K562 (cell line): Measurements from ENCODE around the gene WNT3. TPM values are rescaled to one million over a fixed set of nuclear protein-coding genes. Genes with fewer than 3 reads are reported as not detected.

Experiments used
- BCOR ChIP-seq: fragments of 450-650 bp; IDR thresholded peaks from 2 replicates; pipeline ENCODE4 v1.6.1; 2016
- CC2D1A ChIP-seq: fragments of 450-650 bp; IDR thresholded peaks from 2 replicates; pipeline ENCODE4 v1.6.1; 2017; ENCODE audit warnings: mild to moderate bottlenecking
- JUN ChIP-seq, 2 experiments: sonication (generic) in 1 of 2; formaldehyde crosslinking in 1 of 2; IDR thresholded peaks; 2 replicates each; pipeline versions ENCODE4 v1.6.1 to v1.8.0; 2012 to 2022; ENCODE audit warnings: borderline replicate concordance in 2 of 2, mild to moderate bottlenecking in 2 of 2, improper control_type of control experiment in 1 of 2, low read depth in 1 of 2, low read length in 1 of 2, missing genetic modification reagents in 1 of 2
- JUNB ChIP-seq: fragments of 450-650 bp; formaldehyde crosslinking; conservative IDR thresholded peaks from 2 replicates; pipeline ENCODE4 v1.4.0; 2020; ENCODE audit warnings: mild to moderate bottlenecking
- MAFG ChIP-seq: fragments of 450-650 bp; conservative IDR thresholded peaks from 2 replicates; pipeline ENCODE4 v1.6.1; 2016; ENCODE audit warnings: missing genetic modification characterization, missing compliant biosample characterization
- MCM3 ChIP-seq: fragments of 450-650 bp; IDR thresholded peaks from 2 replicates; pipeline ENCODE4 v1.6.1; 2016
- NFE2L1 ChIP-seq: fragments of 450-650 bp; IDR thresholded peaks from 2 replicates; pipeline ENCODE4 v1.6.1; 2016; ENCODE audit warnings: missing genetic modification characterization, low read depth, mild to moderate bottlenecking, missing compliant biosample characterization, moderate library complexity, borderline replicate concordance
- YY1 ChIP-seq, 3 experiments: IDR thresholded peaks; 2 replicates each; pipeline ENCODE4 v1.6.1; 2011; ENCODE audit warnings: low read length in 2 of 3, mild to moderate bottlenecking in 2 of 3, moderate library complexity in 2 of 3, borderline replicate concordance in 1 of 3, control low read depth in 1 of 3, low read depth in 1 of 3; ENCODE audit not compliant: insufficient read depth in 3 of 3, insufficient replicate concordance in 2 of 3, control insufficient read depth in 1 of 3, insufficient read length in 1 of 3; ENCODE audit errors: extremely low read depth in 1 of 3
- ZNF583 ChIP-seq: fragments of 250-450 bp; sonication (Bioruptor Pico); IDR thresholded peaks from 2 replicates; pipeline ENCODE4 v1.4.0; 2020
- ZNF644 ChIP-seq: fragments of 200-800 bp; sonication (Bioruptor generic); IDR thresholded peaks from 2 replicates; pipeline ENCODE4 v1.6.1; 2016; ENCODE audit warnings: low read depth, missing genetic modification characterization, missing compliant biosample characterization
- ZNF695 ChIP-seq: fragments of 450-650 bp; formaldehyde crosslinking; IDR thresholded peaks from 2 replicates; pipeline ENCODE4 v1.4.0; 2020; ENCODE audit warnings: mild to moderate bottlenecking, moderate library complexity
- ZNF717 ChIP-seq: fragments of 250-450 bp; sonication (Bioruptor Pico); IDR thresholded peaks from 2 replicates; pipeline ENCODE4 v1.5.0; 2021
- polyA plus RNA-seq, 8 experiments: library from polyadenylated mRNA; depleted of rRNA in 4 of 8; stranded (reverse) in 5 of 8; unstranded in 3 of 8; fragments of >200 nt; fragmentation: Nextera tagmentation in 2 of 8; fragmentation: Illumina TruSeq in 1 of 8; extraction: Ambion mirVana in 2 of 8; extraction: Trizol in 1 of 8; gene quantifications; 2 replicates each; pipeline versions ENCODE4 v1.2.1 to v1.2.3, GENCODE V29; 2011 to 2014; ENCODE audit warnings: inconsistent platforms in 1 of 8, missing spikeins in 1 of 8
- total RNA-seq, 7 experiments: library from RNA; depleted of rRNA in 6 of 7; stranded (reverse); fragments of >200 nt in 6 of 7; fragmentation: Illumina TruSeq in 2 of 7; extraction: Trizol in 2 of 7; gene quantifications; 2 replicates each; pipeline versions ENCODE4 v1.2.1 to v1.2.3, GENCODE V29; 2011 to 2021; ENCODE audit warnings: low replicate concordance in 1 of 7
- TF ChIP-seq, protein P1 (sequence below): sonication (generic); formaldehyde crosslinking; IDR thresholded peaks from 2 replicates; pipeline ENCODE4 v1.8.1; 2023; ENCODE audit warnings: missing genetic modification reagents, mild to moderate bottlenecking, borderline replicate concordance
- TF ChIP-seq, protein P2 (sequence below): fragments of 150-350 bp; conservative IDR thresholded peaks from 2 replicates; pipeline ENCODE4 v1.6.1; 2014; ENCODE audit warnings: low read length
- TF ChIP-seq, protein P3 (sequence below): fragments of 450-650 bp; IDR thresholded peaks from 2 replicates; pipeline ENCODE4 v1.6.1; 2014; ENCODE audit warnings: low read depth, mild to moderate bottlenecking, moderate library complexity, borderline replicate concordance
- TF ChIP-seq, protein P4 (sequence below): fragments of 250-450 bp; sonication (Bioruptor Pico); IDR thresholded peaks from 2 replicates; pipeline ENCODE4 v1.4.0; 2020; ENCODE audit warnings: mild to moderate bottlenecking, moderate library complexity, borderline replicate concordance

Gene WNT3
- total and polyA plus RNA-seq, 9 of the 15 experiments (the other 6 are each of a cell fraction or from before 2014, with no cell fraction given), result 1.5 to 6.1 (median 3.3) TPM

DNA sequence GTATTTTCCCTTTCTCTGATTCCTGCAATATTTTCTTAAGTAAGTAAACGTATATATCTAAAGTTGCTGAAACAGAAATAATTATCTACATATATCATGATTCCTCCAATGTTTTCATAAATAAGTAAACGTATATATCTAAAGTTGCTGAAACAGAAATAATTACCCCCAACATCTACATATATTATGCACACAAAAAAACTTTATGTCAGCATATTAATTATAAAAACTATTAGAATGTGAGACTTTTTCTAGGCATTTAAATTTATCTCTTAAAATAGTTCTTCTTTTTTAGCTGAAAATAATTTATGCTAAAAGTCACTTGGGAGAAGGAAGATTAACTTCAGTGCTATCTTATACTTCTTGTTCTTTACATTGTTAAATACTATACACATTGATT lies 88.5 kb downstream of the WNT3 start (continued):
- TF ChIP-seq, protein P1, sequence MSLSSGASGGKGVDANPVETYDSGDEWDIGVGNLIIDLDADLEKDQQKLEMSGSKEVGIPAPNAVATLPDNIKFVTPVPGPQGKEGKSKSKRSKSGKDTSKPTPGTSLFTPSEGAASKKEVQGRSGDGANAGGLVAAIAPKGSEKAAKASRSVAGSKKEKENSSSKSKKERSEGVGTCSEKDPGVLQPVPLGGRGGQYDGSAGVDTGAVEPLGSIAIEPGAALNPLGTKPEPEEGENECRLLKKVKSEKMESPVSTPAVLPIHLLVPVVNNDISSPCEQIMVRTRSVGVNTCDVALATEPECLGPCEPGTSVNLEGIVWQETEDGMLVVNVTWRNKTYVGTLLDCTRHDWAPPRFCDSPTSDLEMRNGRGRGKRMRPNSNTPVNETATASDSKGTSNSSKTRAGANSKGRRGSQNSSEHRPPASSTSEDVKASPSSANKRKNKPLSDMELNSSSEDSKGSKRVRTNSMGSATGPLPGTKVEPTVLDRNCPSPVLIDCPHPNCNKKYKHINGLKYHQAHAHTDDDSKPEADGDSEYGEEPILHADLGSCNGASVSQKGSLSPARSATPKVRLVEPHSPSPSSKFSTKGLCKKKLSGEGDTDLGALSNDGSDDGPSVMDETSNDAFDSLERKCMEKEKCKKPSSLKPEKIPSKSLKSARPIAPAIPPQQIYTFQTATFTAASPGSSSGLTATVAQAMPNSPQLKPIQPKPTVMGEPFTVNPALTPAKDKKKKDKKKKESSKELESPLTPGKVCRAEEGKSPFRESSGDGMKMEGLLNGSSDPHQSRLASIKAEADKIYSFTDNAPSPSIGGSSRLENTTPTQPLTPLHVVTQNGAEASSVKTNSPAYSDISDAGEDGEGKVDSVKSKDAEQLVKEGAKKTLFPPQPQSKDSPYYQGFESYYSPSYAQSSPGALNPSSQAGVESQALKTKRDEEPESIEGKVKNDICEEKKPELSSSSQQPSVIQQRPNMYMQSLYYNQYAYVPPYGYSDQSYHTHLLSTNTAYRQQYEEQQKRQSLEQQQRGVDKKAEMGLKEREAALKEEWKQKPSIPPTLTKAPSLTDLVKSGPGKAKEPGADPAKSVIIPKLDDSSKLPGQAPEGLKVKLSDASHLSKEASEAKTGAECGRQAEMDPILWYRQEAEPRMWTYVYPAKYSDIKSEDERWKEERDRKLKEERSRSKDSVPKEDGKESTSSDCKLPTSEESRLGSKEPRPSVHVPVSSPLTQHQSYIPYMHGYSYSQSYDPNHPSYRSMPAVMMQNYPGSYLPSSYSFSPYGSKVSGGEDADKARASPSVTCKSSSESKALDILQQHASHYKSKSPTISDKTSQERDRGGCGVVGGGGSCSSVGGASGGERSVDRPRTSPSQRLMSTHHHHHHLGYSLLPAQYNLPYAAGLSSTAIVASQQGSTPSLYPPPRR (CRISPR knock-in tag), result no peak
- TF ChIP-seq BCOR (no peak), ZNF695 (CRISPR knock-in tag) (no peak), MCM3 (no peak), YY1 (IDR thresholded peaks at IDR 0.05; ENCODE audit: borderline replicate concordance in 1 of 3, control insufficient read depth in 1 of 3, extremely low read depth in 1 of 3, insufficient read depth in 3 of 3, insufficient read length in 1 of 3, insufficient replicate concordance in 2 of 3, low read depth in 1 of 3, low read length in 2 of 3) (no peak), ZNF644 (tag) (no peak), ZNF717 (CRISPR knock-in tag) (no peak), CC2D1A (no peak), NFE2L1 (tag) (no peak), JUNB (CRISPR knock-in tag) (no peak), ZNF583 (CRISPR knock-in tag) (no peak), JUN (IDR thresholded peaks at IDR 0.05; ENCODE audit: borderline replicate concordance, low read depth, low read length) (no peak), JUN (CRISPR knock-in tag; IDR thresholded peaks at IDR 0.05; ENCODE audit: borderline replicate concordance) (no peak), MAFG (tag) (peak; percentile 54)
- TF ChIP-seq, protein P2, sequence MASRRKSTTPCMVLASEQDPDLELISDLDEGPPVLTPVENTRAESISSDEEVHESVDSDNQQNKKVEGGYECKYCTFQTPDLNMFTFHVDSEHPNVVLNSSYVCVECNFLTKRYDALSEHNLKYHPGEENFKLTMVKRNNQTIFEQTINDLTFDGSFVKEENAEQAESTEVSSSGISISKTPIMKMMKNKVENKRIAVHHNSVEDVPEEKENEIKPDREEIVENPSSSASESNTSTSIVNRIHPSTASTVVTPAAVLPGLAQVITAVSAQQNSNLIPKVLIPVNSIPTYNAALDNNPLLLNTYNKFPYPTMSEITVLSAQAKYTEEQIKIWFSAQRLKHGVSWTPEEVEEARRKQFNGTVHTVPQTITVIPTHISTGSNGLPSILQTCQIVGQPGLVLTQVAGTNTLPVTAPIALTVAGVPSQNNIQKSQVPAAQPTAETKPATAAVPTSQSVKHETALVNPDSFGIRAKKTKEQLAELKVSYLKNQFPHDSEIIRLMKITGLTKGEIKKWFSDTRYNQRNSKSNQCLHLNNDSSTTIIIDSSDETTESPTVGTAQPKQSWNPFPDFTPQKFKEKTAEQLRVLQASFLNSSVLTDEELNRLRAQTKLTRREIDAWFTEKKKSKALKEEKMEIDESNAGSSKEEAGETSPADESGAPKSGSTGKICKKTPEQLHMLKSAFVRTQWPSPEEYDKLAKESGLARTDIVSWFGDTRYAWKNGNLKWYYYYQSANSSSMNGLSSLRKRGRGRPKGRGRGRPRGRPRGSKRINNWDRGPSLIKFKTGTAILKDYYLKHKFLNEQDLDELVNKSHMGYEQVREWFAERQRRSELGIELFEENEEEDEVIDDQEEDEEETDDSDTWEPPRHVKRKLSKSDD, result no peak
- TF ChIP-seq, protein P3, sequence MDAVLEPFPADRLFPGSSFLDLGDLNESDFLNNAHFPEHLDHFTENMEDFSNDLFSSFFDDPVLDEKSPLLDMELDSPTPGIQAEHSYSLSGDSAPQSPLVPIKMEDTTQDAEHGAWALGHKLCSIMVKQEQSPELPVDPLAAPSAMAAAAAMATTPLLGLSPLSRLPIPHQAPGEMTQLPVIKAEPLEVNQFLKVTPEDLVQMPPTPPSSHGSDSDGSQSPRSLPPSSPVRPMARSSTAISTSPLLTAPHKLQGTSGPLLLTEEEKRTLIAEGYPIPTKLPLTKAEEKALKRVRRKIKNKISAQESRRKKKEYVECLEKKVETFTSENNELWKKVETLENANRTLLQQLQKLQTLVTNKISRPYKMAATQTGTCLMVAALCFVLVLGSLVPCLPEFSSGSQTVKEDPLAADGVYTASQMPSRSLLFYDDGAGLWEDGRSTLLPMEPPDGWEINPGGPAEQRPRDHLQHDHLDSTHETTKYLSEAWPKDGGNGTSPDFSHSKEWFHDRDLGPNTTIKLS, result no peak
- TF ChIP-seq, protein P4, sequence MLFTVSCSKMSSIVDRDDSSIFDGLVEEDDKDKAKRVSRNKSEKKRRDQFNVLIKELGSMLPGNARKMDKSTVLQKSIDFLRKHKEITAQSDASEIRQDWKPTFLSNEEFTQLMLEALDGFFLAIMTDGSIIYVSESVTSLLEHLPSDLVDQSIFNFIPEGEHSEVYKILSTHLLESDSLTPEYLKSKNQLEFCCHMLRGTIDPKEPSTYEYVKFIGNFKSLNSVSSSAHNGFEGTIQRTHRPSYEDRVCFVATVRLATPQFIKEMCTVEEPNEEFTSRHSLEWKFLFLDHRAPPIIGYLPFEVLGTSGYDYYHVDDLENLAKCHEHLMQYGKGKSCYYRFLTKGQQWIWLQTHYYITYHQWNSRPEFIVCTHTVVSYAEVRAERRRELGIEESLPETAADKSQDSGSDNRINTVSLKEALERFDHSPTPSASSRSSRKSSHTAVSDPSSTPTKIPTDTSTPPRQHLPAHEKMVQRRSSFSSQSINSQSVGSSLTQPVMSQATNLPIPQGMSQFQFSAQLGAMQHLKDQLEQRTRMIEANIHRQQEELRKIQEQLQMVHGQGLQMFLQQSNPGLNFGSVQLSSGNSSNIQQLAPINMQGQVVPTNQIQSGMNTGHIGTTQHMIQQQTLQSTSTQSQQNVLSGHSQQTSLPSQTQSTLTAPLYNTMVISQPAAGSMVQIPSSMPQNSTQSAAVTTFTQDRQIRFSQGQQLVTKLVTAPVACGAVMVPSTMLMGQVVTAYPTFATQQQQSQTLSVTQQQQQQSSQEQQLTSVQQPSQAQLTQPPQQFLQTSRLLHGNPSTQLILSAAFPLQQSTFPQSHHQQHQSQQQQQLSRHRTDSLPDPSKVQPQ (CRISPR knock-in tag), result no peak
